SU-DHL-6 (cell line): ENCODE results near the gene ZNF41.

ENCODE experiments used
- H2AFZ ChIP-seq: fragments of 200-600 bp; sonication (generic); 2 replicates; pipeline ENCODE4 v1.6.1; 2014; ENCODE audit warnings: low read depth, mild to moderate bottlenecking, moderate library complexity, mixed read lengths, antibody characterized with exemption, low read length; ENCODE audit not compliant: severe bottlenecking
- H3F3A ChIP-seq: fragments of 200-600 bp; shearing (Covaris generic); 2 replicates; pipeline ENCODE4 v1.6.0; 2016; ENCODE audit warnings: antibody characterized with exemption, mild to moderate bottlenecking; ENCODE audit not compliant: insufficient read depth
- H3K27ac ChIP-seq: fragments of 200-600 bp; sonication (generic); 2 replicates; pipeline ENCODE4 v1.5.1; 2016; ENCODE audit warnings: low read depth, mild to moderate bottlenecking, low read length, moderate library complexity, mixed read lengths
- H3K27me3 ChIP-seq: fragments of 200-600 bp; sonication (generic), shearing (Covaris generic); 2 replicates; pipeline ENCODE4 v1.6.0; 2014; ENCODE audit warnings: mild to moderate bottlenecking, low read length
- H3K36me3 ChIP-seq: fragments of 200-600 bp; sonication (generic); 2 replicates; pipeline ENCODE4 v1.6.1; 2014; ENCODE audit warnings: mild to moderate bottlenecking, low read length, mixed read lengths
- H3K4me2 ChIP-seq: fragments of 300-600, 200-600 bp; shearing (Covaris generic), sonication (generic); 2 replicates; pipeline ENCODE4 v1.6.0; 2014; ENCODE audit warnings: low read length, low read depth, mild to moderate bottlenecking; ENCODE audit not compliant: poor library complexity, severe bottlenecking
- H3K4me3 ChIP-seq: fragments of 200-600 bp; sonication (generic); 2 replicates; pipeline ENCODE4 v1.5.1; 2014; ENCODE audit warnings: antibody characterized with exemption, low read length, mild to moderate bottlenecking, mixed read lengths; ENCODE audit not compliant: insufficient read depth, poor library complexity, severe bottlenecking
- H3K79me2 ChIP-seq: fragments of 200-600 bp; sonication (generic); 2 replicates; pipeline ENCODE4 v1.6.1; 2014; ENCODE audit warnings: mild to moderate bottlenecking, low read length, moderate library complexity; ENCODE audit not compliant: insufficient read depth
- H3K9ac ChIP-seq: fragments of 200-600 bp; sonication (generic); 2 replicates; pipeline ENCODE4 v1.7.0; 2014; ENCODE audit warnings: mild to moderate bottlenecking, low read length
- H3K9me2 ChIP-seq: fragments of 200-600 bp; sonication (generic); replicated peaks from 2 replicates; pipeline ENCODE4 v1.6.1; 2014; ENCODE audit warnings: low read length; ENCODE audit not compliant: insufficient read depth
- H3K9me3 ChIP-seq: fragments of 200-600 bp; sonication (generic); 2 replicates; pipeline ENCODE4 v1.6.1; 2014; ENCODE audit warnings: low read length, mixed read lengths; ENCODE audit not compliant: insufficient read depth
- H4K20me1 ChIP-seq: fragments of 200-600 bp; sonication (generic); 2 replicates; pipeline ENCODE4 v1.6.1; 2014; ENCODE audit warnings: low read depth, mild to moderate bottlenecking, antibody characterized with exemption, low read length, moderate library complexity, mixed read lengths
- EZH2phosphoT487 ChIP-seq: fragments of 200-600 bp; sonication (generic), shearing (Covaris generic); conservative IDR thresholded peaks from 2 replicates; pipeline ENCODE4 v1.6.1; 2018; ENCODE audit warnings: mild to moderate bottlenecking, antibody characterized with exemption, low read length, moderate library complexity, mixed read lengths
- TF ChIP-seq, protein P1 (sequence below): fragments of 200-600 bp; sonication (generic); IDR thresholded peaks from one replicate; pipeline ENCODE4 v1.5.1; 2017; ENCODE audit warnings: antibody characterized with exemption, mild to moderate bottlenecking, low read length, moderate library complexity; ENCODE audit not compliant: insufficient read depth, poor library complexity, severe bottlenecking

The ZNF41 gene

DNA sequence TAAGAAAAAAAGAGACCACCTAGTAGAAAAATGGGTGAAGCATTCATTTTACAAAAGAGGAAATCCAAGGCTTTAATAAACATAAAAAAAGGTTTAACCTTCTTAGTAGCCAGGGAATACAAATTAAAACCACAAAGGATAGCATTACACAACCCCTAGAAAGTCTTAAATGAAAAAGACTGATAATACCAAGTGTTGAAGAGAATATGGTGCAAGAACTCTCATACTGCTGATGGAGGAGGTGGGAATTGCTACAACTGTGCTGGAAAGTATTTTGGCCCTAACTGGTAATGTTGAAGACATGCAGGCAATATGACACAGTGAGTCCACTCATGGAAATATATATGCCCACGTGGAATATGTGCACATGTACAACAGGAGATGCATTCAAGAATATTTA, 22.5 kb downstream of the ZNF41 start:
- Histone ChIP-seq H3K36me3 (no peaks in the 10 kb centered on the region), H3K27me3 (no peaks in the 10 kb centered on the region), H3K27ac (no peak overlapping the region), H2AFZ (no peak overlapping the region), H3F3A (no peaks in the 10 kb centered on the region), H3K79me2 (no peaks in the 10 kb centered on the region), H3K9me3 (no peaks in the 10 kb centered on the region), H4K20me1 (no peaks in the 10 kb centered on the region), H3K4me2 (no peak overlapping the region), H3K4me3 (no peak overlapping the region), H3K9me2 (no peaks in the 10 kb centered on the region), H3K9ac (no peak overlapping the region)
- TF ChIP-seq, protein P1, sequence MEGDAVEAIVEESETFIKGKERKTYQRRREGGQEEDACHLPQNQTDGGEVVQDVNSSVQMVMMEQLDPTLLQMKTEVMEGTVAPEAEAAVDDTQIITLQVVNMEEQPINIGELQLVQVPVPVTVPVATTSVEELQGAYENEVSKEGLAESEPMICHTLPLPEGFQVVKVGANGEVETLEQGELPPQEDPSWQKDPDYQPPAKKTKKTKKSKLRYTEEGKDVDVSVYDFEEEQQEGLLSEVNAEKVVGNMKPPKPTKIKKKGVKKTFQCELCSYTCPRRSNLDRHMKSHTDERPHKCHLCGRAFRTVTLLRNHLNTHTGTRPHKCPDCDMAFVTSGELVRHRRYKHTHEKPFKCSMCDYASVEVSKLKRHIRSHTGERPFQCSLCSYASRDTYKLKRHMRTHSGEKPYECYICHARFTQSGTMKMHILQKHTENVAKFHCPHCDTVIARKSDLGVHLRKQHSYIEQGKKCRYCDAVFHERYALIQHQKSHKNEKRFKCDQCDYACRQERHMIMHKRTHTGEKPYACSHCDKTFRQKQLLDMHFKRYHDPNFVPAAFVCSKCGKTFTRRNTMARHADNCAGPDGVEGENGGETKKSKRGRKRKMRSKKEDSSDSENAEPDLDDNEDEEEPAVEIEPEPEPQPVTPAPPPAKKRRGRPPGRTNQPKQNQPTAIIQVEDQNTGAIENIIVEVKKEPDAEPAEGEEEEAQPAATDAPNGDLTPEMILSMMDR: no peak
- TF ChIP-seq EZH2phosphoT487: no peak

DNA sequence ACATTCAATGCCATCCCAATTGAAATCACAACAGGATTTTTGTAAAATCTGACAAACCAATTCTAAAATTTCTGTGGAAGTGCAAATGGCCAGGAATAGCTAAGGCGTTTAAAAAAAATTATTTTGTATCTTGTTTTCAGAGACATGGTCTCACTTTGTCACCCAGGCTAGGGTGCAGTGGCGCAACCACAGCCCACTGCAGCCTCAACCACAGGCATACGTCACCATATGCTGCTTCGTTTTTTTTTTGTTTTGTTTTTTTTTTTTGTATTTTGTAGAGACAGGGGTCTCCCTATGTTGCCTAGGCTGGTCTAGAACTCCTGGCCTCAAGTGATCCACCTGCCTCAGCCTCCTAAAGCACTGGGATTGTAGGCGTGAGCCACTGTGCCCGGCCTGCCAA, 24.5 kb downstream of the ZNF41 start:
- 0 out of 2 replicates have a peak, but pooled peaks cover under 1% of the 10 kb centered on the region for H3K36me3 ChIP-seq
- H3K79me2 ChIP-seq: no peaks in the 10 kb centered on the region
- no peak overlapping the region for H3K9ac ChIP-seq
- no peak overlapping the region for H3K27ac ChIP-seq
- H4K20me1 ChIP-seq: no peaks in the 10 kb centered on the region
- no peak overlapping the region for H3K4me2 ChIP-seq
- no peaks in the 10 kb centered on the region for H3F3A ChIP-seq
- H3K9me2 ChIP-seq: no peaks in the 10 kb centered on the region
- no peak overlapping the region for H2AFZ ChIP-seq
- H3K27me3 ChIP-seq: no peaks in the 10 kb centered on the region
- no peak overlapping the region for H3K4me3 ChIP-seq
- TF ChIP-seq, protein P1: no peak
- TF ChIP-seq EZH2phosphoT487: no peak
- no peaks in the 10 kb centered on the region for H3K9me3 ChIP-seq

DNA sequence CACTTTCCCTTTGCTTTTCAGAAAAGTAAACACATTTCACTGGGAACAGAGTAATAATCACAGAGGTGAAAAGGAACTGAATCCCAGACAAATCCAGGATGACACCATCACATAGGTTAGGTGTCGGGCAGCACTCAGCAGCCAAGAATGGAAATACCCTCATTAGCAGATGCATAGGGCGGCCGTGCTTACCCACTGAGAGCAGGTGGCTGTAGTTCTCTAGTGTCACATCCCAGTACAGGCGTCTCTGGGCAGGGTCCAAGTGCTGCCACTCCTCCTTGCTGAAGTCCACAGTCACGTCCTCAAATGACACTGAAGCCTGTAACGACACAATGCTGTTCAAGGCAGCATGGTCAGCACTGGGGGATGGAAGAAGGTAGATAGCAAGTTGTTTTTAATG, 26.9 kb downstream of the ZNF41 start:
- Histone ChIP-seq H3K9me2 (no peaks in the 10 kb centered on the region), H3K4me2 (no peak overlapping the region), H3K79me2 (no peaks in the 10 kb centered on the region), H3K27ac (no peak overlapping the region), H2AFZ (no peak overlapping the region), H3K36me3 (peaks cover 5% of the 10 kb centered on the region; the same call in 1 of the 2 replicates), H3K4me3 (no peak overlapping the region), H4K20me1 (no peaks in the 10 kb centered on the region), H3K9ac (no peak overlapping the region), H3K9me3 (no peaks in the 10 kb centered on the region), H3K27me3 (no peaks in the 10 kb centered on the region), H3F3A (no peaks in the 10 kb centered on the region)
- TF ChIP-seq EZH2phosphoT487: no peak
- TF ChIP-seq, protein P1: no peak
